ENCODE results near the gene EFTUD2. TPM values are rescaled to one million over a fixed set of nuclear protein-coding genes. Genes with fewer than 3 reads are reported as not detected.

EFTUD2 gene
- total and polyA plus RNA-seq, 11 donors = 21.3 to 106 (median 65.0) TPM

GRCh38 chr17:44928136-44928535 lies 28.9 kb upstream of the EFTUD2 start:
- ATAC-seq = no peak
- Histone ChIP-seq H3K27me3 (no peaks in the 10 kb centered on the region), H3K36me3 (peaks cover 0 to 8% (median 0%) of the 10 kb centered on the region in 9 donors), H3K27ac (no peak overlapping the region), H3K4me1 (peaks cover 0 to 22% (median 2%) of the 10 kb centered on the region in 12 donors), H3K4me3 (no peak overlapping the region), H3K9me3 (no peaks in the 10 kb centered on the region)
- TF ChIP-seq POLR2A (IDR thresholded peaks at IDR 0.05) = no peak
- TF ChIP-seq CTCF (IDR thresholded peaks at IDR 0.05) = no peak
- WGBS, 4 donors = 96 to 99% (median 97%) methylated on average over 9 to 15 of the region's 15 CpGs
- DNase-seq = no peak
- intact Hi-C loops (cut with DNase I) = loop anchor here in 1 of 10 donors (10.0 kb wide), 1 partner anchor 167 kb away; no protein-coding TSS in a partner anchor

GRCh38 chr17:44927696-44928095 lies 28.5 kb upstream of the EFTUD2 start:
- Histone ChIP-seq H3K4me1 (peaks cover 0 to 18% (median 0%) of the 10 kb centered on the region in 12 donors), H3K4me3 (no peak overlapping the region), H3K27me3 (no peaks in the 10 kb centered on the region), H3K9me3 (no peaks in the 10 kb centered on the region), H3K36me3 (peaks cover 0 to 8% (median 0%) of the 10 kb centered on the region in 9 donors), H3K27ac (no peak overlapping the region)
- DNase-seq = no peak
- 92 to 100% (median 96%) methylated on average over 3 of the region's 3 CpGs for WGBS, 4 donors
- ATAC-seq = no peak
- intact Hi-C loops (cut with DNase I) = loop anchor here in 1 of 10 donors (10.0 kb wide), 1 partner anchor 167 kb away; no protein-coding TSS in a partner anchor
- TF ChIP-seq POLR2A (IDR thresholded peaks at IDR 0.05) (no peak), CTCF (IDR thresholded peaks at IDR 0.05) (no peak)

GRCh38 chr17:44926821-44927525 lies 27.7 kb upstream of the EFTUD2 start:
- Histone ChIP-seq H3K9me3 (no peaks in the 10 kb centered on the region), H3K4me1 (peaks cover 0 to 11% (median 0%) of the 10 kb centered on the region in 12 donors), H3K4me3 (no peak overlapping the region), H3K27me3 (no peaks in the 10 kb centered on the region), H3K36me3 (peaks cover 0 to 8% (median 0%) of the 10 kb centered on the region in 9 donors), H3K27ac (no peak overlapping the region)
- intact Hi-C loops (cut with DNase I) = loop anchor here in 1 of 10 donors (10.0 kb wide), 1 partner anchor 168 kb away; no protein-coding TSS in a partner anchor
- 81 to 89% (median 84%) methylated on average over 14 to 15 of the region's 15 CpGs for WGBS, 4 donors
- no peak for TF ChIP-seq CTCF (IDR thresholded peaks at IDR 0.05)
- TF ChIP-seq POLR2A (IDR thresholded peaks at IDR 0.05) = no peak
- DNase-seq (no peak), ATAC-seq (no peak)
